ENCODE results near the gene ANO9. TPM values are rescaled to one million over a fixed set of nuclear protein-coding genes. Genes with fewer than 3 reads are reported as not detected.

ANO9 gene
- total and polyA plus RNA-seq, 4 donors = 0.20 to 0.75 (median 0.40) TPM

GRCh38 chr11:431921-432320, 9.9 kb downstream of the ANO9 start:
- Histone ChIP-seq H3K27me3 (ENCODE audit: control insufficient read depth in 4 of 4, insufficient read depth in 4 of 4, low read length in 3 of 4) (no peaks in the 10 kb centered on the region), H3K27ac (ENCODE audit: low read depth in 1 of 2, low read length in 2 of 2) (no peak overlapping the region), H3K36me3 (ENCODE audit: control insufficient read depth in 4 of 4, insufficient read depth in 3 of 4, low read depth in 1 of 4, low read length in 3 of 4) (no peaks in the 10 kb centered on the region), H3K9me3 (ENCODE audit: control insufficient read depth in 4 of 4, low read length in 3 of 4) (no peaks in the 10 kb centered on the region), H3K4me3 (ENCODE audit: low read depth in 1 of 3, low read length in 3 of 3) (no peak overlapping the region), H3K9ac (ENCODE audit: low read depth in 1 of 2, low read length in 2 of 2) (no peak overlapping the region), H3K4me1 (ENCODE audit: control insufficient read depth in 4 of 4, insufficient read depth in 4 of 4, low read length in 3 of 4) (no peaks in the 10 kb centered on the region)
- no peak for TF ChIP-seq REST (IDR thresholded peaks at IDR 0.05)
- DNase-seq (ENCODE audit: low spot score) = no peak
- 95% methylated on average over 13 of the region's 13 CpGs for WGBS

GRCh38 chr11:429931-430456, 11.8 kb downstream of the ANO9 start:
- H3K4me3 ChIP-seq (ENCODE audit: low read depth in 1 of 3, low read length in 3 of 3) = no peak overlapping the region
- TF ChIP-seq FOXA2 (IDR thresholded peaks at IDR 0.05) = no peak
- no peak for TF ChIP-seq HNF4G (IDR thresholded peaks at IDR 0.05)
- no peak for TF ChIP-seq ZBTB33 (IDR thresholded peaks at IDR 0.05)
- no peak for TF ChIP-seq EGR1 (IDR thresholded peaks at IDR 0.05; ENCODE audit: low read depth in 2 of 2)
- no peak for TF ChIP-seq HNF4A (conservative IDR thresholded peaks at IDR 0.05)
- no peak for TF ChIP-seq MAX (IDR thresholded peaks at IDR 0.05)
- TF ChIP-seq REST (IDR thresholded peaks at IDR 0.05) = no peak
- no peak for TF ChIP-seq RAD21 (IDR thresholded peaks at IDR 0.05)
- TF ChIP-seq GABPA (IDR thresholded peaks at IDR 0.05 in 1 of 2, conservative IDR thresholded peaks at IDR 0.05 in 1 of 2) = no peak
- TF ChIP-seq RXRA (IDR thresholded peaks at IDR 0.05) = no peak
- no peak for TF ChIP-seq CTCF (IDR thresholded peaks at IDR 0.05; ENCODE audit: low read depth, low read length, missing input control)
- TF ChIP-seq ATF3 (IDR thresholded peaks at IDR 0.05) = no peak
- TF ChIP-seq NR2F2 (IDR thresholded peaks at IDR 0.05) = no peak
- no peak for TF ChIP-seq SP1 (IDR thresholded peaks at IDR 0.05)
- no peak for TF ChIP-seq YY1 (IDR thresholded peaks at IDR 0.05)
- TF ChIP-seq JUND (IDR thresholded peaks at IDR 0.05) = no peak
- TF ChIP-seq TAF1 (conservative IDR thresholded peaks at IDR 0.05) = no peak
- TF ChIP-seq FOXA1 (IDR thresholded peaks at IDR 0.05) = no peak
- WGBS = 71% methylated on average over 25 of the region's 25 CpGs
- no peak for DNase-seq (ENCODE audit: low spot score)
- H3K9me3 ChIP-seq (ENCODE audit: control insufficient read depth in 4 of 4, low read length in 3 of 4) = no peaks in the 10 kb centered on the region
- H3K27ac ChIP-seq (ENCODE audit: low read depth in 1 of 2, low read length in 2 of 2) = no peak overlapping the region
- no peak overlapping the region for H3K9ac ChIP-seq (ENCODE audit: low read depth in 1 of 2, low read length in 2 of 2)
- H3K4me1 ChIP-seq (ENCODE audit: control insufficient read depth in 4 of 4, insufficient read depth in 4 of 4, low read length in 3 of 4) = no peaks in the 10 kb centered on the region
- no peaks in the 10 kb centered on the region for H3K36me3 ChIP-seq (ENCODE audit: control insufficient read depth in 4 of 4, insufficient read depth in 3 of 4, low read depth in 1 of 4, low read length in 3 of 4)
- no peaks in the 10 kb centered on the region for H3K27me3 ChIP-seq (ENCODE audit: control insufficient read depth in 4 of 4, insufficient read depth in 4 of 4, low read length in 3 of 4)

Measured in liver (tissue), 9 donors.